HG02610 (cell line): ENCODE measurements around the gene IFFO2.
A peak's percentile ranks its signal among the peaks of the same experiment; 100 is the strongest.

Experiments
- ATAC-seq: cut with Tn5 transposase; IDR thresholded peaks from one replicate; pipeline ENCODE4 v1.9.1; 2021; ENCODE audit warnings: mild to moderate bottlenecking, moderate library complexity; ENCODE audit not compliant: unreplicated experiment

The IFFO2 gene

DNA sequence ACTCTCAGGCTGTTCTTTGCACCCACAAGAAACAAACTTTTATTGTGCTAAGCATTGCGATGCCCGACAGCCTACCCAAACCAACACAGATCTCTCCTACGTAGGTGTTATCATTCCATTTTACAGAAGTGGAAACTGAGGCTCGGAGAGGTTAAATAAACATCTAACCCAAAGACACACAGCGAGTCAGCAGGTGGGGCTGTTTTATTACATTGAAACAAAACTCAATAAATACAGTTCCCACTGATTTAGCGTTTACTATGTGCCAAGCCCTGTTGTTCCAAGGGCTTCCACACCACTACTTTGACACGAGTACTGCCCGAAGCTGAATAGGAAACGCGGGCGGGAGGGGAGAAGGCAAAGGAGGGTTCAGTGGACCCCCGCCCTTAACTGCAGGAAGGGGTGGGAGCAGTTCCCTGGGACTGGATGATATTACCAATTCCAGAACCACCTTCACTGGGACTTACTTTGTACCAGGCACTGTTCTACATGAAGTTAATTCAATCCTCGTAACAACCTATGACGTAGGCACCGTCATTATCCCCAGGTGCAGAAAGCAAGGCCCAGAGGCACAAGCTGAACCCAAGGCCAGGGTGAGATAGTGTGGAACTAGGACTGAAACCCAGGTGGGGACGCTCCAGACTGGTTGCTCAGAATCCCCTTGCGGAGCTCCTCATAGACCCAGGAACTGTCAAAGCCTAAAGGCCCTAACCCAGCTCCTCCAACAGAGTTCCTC lies 34.8 kb downstream of the IFFO2 start:
- ATAC-seq = no peak

DNA sequence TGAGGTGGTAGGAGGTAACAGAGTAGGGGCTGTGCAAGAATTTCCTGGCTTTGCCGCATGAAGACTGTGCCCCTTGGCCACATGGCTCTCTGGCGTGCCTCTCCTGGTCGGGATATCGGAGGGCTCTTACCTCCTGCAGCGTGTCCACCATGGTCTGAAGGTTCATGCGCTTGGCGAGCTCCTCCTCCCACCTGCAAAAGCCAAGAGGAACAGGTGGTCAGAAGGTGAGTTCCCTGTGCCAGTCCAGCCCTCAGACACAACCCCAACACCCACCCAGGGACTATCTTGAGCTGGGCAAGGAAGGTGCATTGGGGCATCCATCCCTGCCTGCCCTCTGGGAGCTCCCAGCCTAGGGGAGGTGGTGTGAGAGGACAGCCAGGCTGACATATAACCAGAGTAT lies 35.5 kb downstream of the IFFO2 start:
- ATAC-seq = no peak

DNA sequence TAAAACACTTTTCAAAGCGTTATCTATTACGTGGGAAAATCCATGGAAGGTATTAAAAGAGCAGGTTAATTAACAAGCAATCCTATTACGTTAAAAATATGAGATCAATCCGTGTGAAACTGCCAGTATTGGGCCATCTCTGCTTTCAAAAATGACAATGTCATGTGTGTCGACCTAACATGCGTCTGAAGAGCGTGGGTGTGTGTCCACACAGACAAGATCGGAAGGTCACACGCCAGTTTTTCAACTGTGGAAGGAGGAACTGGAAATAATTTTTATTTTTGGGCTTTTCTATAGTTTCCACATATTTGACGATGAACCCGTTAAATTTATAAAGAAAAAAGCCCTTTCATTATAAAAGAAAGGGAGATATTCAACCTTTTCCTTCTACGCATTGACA lies 36.5 kb downstream of the IFFO2 start:
- ATAC-seq = no peak

DNA sequence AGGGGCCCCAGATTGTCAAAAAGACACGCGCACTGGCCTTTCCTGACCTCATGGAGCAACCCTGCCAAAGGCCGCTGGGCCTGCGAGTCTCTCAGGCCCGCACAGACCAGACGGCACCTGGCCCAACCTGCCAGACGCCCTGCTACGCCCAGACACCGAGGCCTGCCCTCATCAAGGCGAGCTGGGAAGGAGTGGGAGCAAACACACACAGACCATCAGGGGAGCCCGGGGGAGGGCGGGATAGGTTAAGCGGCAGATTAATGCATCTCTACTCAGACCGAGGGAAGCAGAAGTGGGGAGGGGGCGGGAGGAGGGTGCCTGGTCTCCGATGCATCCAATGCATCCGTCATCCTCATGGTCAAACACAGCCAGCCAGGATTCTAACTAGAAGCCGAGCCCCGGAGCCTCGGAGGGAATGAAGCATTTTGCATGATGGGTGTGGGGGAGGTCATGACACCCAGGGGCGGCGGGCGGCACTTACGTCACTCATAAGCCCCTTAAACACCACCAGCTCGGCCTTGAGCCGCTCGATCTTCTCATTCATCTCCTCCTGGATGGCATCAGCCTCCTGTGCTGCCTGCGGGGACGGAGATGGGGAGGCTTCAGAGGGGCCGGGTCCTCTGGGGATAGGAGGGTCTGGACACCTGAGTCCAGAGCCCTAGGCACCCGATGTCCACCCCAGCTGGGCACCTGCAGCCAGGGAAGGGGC lies 37.1 kb downstream of the IFFO2 start:
- no peak for ATAC-seq

DNA sequence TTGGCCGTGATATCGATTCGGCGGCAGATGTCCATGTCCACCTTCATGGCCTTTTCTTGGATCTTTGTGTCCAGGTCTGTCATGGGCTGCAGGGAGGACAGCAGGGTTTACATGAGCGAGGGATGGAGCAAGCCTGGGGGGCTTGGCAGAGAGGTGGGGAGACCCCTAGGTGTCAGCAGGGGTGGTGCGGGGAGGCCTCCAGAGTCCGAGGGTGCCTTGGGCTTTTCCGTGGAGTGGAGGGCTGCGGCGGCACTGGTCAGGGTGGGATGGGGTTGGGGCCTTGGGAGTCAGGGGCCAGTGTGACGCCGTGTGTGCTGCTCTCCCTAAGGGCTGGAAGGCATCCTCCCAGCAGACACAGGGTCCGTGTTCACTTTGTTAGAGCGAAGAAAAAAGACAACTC lies 38.1 kb downstream of the IFFO2 start:
- no peak for ATAC-seq

DNA sequence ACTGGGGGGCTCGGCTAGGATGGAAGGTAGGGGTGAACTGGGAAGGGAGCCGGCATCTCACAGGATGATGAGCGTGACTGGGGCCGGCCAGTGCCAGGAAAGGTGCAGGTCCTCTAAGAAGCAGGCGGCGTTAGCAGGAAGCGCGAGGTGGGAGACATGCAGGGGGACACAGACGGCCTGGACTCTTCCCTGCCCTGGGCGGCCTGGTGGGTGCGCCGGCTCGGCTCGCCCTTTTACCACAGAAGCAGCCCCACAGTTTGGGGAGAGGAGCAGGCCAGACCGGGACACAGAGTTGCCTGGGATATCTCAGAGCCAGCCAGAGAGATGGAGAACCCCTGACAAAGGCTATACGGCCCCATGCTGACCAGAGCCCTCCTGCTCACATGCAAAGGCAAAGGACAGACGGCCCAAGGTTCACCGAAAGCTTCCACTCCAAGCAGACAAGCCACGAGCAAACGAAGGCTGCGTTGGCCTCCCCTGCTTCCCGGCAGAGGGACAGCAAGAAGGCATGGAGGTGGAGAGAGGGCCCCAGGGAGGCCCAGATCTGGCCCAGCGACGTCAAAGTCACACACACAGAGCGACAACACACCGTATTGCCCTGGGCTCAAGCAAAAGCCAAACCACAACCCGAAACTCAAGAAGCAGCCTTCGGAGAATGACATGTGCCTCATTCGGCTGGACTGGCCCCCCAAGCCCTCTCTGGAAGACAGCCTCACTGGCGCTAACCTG lies 39.2 kb downstream of the IFFO2 start:
- no peak for ATAC-seq

DNA sequence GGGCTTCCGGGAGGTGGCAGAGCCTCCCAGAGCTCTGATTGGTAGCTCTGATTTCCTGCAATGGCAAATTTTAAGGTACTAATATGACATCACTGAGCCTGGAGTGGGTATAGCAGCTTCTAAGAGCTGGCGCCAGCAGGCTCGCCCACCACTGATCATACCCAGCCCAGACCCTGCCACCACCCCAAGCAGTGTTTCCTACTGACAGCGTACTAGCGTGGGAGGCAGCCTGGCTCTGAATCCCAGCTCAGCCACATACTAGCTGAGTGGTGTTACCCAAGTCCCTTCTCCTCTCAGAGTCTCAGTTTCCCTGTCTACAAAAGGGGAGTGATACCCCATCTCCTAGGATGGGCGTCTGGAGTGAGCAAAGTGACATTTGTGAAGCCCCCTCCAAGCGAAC lies 41.1 kb downstream of the IFFO2 start:
- no peak for ATAC-seq

DNA sequence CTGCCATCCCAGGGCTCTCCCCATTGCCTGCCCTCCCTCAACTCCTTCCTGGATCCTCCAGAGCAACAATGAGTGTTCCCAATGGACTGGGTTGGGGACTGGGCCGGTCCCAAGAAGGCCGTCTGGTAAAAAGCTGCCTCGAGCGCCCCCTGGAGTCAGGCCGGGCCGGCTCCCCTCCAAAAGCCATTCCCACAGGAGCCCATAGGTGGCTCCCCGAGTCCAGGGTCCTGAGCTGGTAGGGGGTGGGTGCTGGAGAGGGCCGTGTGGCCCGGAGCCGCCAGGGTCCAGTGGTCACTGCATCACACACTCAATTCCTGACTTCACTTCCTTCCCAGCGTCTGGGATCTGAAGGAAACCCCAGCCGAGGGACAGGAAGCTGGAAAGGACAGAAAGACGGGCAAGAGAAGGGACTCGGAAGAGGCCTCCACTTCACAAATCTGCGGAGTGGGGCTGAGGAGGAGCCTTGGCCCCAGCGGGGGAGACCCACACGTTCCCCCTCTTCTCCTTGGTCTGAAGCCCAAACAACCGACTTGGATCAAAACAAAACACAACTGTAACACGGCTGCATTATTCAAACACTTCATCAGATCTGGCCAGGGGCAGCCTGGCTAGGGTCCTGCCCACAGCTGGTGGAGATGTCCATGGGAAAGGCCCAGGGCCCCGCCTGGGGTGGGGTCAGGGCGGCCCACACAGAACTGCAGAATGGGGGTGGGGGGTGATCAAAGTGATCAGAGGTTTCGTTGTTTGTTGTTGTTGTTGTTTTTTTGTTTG lies 43.2 kb downstream of the IFFO2 start:
- ATAC-seq = no peak

DNA sequence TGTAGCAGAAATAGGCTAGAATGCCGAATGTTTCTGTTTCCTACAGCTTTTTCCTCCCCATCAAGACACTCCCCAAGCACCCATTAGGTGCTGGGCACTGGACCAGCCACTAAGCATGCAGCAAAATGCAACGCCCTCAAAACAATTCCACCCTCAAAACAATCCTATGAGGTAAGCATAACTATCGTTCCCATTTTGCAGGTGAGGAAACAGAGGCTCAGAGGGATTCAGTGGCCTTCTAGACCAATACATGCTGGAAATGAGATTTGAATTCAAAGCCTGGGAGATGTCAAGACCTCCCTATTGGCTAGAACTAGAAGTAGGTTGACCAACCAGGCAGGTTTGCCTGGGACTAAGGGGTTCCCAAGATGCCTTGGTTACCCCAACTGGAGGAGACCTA lies 43.9 kb downstream of the IFFO2 start:
- no peak for ATAC-seq

DNA sequence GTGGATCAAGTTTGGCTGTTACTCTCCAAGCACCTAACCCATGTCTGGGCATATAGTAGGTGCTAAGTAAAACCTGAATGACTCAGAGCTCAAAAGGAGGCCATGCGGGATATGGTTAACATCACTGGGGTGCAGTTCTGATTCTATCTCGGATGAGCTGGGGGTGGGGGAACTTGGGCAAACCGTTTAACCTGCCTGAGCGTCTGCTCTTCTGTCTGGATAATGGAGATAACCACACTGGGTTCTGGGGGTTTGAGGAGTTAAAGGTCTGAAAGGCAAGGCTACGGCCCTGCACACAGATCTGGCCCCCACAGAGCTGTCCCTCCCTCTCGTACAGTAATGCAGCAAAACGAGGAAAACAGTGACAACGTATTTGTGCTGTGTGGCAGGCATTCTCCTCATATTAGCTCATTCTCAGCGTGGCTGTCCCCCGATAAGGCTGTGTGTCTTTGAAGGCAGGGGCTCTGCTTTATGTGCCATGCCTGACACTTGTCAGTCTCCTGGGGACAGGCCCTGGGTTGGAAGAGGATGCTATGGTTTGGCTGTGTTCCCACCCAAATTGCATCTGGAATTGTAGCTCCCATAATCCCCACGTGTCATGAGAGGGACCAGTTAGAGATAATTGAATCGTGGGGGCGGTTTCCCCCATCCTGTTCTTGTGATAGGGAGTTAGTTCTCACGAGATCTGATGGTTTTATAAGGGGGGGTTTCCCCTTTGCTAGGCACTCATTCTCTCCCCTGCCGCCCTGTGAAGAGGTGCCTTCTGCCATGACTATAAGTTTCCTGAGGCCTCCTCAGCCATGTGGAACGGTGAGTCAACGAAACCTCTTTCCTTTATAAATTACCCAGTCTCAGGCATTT lies 47.3 kb downstream of the IFFO2 start:
- ATAC-seq = no peak

DNA sequence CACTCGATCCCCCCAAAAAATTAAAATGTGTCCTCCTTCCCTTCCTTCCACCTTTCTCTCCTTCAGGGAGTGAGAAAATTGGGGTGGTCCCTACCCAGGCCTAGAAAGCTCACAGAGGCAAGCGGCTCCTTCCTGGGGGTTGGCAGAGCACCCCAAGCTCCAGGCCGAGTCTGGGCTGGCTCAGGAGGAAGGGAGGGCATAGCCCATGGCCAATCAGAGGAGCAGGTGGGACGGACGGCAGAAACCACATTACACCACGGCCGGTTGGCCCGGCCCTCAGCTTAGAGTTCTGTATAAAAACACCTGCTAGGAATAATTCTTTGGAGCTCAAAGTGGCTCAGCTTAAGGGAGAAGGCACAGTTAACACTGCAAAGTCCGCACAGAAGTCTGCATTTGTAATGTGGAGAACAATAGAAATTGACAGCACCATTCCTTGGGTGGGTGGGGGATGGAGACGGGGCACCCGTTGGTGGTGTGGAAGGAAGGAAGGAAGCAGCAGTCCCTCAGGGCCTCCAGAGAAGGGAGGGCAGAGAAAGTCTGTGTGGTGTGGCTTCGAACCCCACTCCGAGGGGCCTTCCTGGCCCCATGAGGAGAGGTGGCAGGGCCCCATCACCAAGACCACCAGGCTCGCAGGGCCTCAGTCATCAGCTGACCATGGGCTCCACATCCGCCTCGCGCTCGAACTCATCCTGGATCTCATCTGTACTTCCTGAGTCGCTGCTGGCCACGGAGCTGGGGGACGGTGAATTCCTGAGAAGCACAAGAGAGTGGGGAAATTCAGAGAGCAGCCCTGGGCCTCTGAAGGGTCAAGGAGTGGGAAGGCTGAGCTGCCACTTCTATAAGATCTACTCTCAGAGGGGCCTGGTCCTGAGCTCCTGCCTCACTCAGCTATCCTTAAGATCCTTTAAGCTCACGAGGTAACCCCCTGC lies 48.3 kb downstream of the IFFO2 start:
- ATAC-seq = no peak

DNA sequence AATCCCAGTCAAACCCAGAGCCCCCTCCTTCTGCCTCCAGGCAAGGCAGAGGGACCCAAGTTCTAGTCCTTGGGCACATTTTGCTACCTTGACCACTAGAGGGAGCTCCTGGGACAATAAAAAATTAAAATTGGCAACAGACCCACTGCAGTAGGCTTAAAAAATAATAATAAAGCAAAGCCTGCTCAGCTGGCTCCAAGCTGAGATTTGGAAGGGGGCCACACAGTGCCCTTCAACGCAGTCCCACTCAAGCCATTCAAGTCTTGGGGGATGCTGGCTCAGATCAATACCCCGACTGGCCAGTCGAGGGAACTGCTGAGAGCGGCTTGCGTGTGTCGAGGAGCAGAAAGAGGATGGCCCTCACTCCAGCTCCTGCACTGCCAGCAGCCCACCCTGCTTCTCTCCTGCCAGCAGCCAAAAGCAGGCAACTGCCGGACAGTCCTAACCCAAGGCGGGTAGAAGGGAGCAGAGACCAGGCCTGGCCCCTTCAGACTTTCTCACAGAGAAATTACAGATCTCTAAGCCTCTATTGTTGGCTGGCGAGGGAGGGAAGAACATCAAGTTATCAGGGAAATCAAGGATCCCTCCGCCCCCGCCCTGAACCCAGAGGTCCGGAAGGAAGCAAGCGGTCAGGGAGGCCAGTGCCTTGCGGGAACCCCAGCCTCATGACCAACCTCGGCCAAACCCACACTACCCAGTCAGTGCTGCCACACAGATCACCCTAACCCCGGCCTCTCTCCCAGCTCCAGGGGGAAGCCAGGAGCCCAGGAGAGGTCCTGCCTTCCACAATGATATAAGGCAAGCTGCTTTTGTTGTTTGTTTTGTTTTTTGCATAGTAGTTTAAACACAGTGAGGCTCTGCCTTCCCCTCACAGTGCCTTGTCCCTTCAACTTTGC lies 49.2 kb downstream of the IFFO2 start:
- ATAC-seq = no peak

DNA sequence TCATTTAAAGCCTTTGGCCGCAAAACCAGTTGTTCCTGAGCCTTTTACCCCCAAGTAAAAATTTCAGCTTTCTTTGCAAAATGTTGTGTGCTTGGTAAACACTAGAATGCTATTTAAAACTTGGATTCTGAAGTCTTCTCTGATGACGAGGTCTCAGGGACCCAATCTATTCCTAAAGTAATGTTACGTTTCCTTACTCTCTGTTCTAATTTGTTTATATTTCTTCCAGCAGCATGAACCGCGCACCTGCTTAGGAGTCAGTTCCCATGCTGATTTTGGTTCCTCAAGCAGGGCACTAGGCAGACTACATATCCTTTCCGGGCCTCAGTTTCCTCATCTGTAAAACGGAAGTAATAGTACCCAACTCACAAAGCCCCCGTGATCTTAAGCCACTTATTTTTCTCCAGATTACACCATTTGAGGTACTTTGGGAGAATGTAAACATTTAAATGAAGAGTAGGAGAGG lies 53.2 kb downstream of the IFFO2 start:
- ATAC-seq = no peak

DNA sequence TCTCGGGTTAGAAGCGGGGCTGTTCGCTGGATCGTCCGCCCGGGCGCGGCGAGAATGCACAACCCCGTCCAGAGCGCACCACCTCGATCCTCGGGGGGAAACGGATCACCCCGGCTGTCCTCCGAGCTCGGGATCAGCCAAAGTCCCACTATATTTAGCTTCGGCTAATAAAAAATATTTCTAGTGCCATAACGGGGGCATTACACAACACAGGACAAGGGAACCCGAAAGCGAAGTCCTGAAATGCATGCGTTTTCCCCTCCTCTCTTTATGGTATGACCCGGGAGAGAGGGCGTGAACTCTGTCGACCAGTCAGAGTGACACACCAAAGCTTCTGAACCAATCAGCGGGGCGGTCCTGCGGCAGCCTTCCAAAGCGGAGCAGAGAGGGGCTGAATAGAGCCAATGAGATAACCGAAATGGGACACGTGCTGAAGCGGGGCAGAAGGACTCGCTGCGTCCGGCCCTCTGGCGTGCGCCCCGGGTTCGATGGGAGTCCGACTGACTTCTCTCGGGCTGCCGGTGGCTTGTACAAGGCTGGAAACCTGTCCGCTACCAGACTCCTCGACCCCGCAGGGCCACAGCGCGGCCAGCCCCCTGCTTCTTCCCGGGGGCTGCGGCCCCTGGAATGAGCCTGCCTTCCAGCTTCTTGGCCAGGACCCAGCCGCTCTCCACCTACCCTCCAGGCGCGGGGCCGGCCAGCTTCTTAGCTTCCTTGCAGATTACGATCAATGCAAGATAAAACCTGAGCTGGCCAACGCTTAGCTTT lies 53.8 kb downstream of the IFFO2 start, which contains the start of gene ALDH4A1:
TSS of gene ALDH4A1 (minus strand) at position 33 of the 768 bp plus-strand sequence. CDS start at position 1, 32 bp downstream.
- ATAC-seq = peak; percentile 97

DNA sequence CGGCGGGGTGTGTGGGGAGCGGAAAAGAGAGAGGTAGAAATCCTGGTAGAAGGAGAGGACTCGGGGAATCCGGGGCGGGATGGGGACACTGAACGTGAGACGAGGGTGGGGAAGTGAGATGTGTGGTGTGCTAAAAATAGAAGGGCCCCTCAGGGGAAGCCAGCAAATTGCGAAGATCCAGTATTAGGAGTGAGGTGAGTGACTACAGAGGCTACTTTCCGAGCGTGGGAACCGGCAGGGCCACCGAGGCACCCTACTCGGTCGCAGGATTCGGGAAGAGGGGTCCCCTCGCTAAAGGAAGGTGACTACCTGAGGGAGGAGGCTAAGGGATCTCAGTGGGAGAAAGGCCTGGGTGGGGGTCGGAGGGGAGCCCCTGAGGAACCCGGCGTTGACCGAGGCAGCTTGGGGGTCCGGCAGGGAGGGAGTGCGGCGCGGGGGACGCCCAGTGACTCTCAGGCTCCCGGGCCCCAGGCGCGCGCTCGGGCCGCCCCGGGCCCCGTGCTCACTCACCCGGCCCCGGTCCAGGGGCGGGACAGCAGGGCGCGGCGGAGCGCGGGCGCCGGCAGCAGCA lies 54.4 kb downstream of the IFFO2 start:
- no peak for ATAC-seq

DNA sequence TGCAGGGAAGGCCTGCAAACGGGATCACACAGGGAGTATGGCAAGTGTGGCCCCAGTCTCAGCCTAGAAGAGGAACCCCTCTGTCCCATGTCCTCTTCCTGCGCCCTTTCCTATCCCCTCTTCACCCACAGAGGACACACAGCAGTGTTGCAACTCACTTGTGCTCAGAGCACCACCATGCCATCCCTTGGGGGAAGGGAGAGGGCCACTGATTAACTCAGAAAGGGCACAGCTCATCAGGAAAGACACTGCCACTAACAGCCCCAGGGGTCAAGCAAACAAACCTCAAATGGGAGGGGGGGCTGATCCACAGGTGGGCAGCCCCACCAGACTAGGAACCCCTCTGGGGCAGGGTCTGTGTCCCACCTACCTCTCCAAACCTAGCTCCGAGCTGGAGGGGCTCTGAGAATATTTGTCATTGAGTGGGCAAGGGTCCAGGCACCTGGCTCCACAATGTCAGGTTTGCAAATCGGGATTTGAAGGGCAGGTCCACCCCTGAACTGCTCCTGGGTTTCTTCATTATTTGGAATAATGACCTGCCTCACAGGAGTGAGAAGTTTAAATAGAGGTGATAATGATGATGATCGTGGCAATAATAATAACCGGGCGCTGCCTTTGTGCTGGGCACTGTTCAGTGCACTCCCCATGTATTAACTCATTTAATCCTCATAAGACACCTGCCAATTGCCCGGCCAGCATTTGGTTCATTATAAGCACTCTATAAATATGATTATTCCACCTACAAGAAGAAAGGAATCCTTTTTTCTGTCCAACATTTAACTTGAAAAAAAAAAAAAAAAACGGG lies 55.1 kb downstream of the IFFO2 start:
- no peak for ATAC-seq
